HTERT RPE-1 (cell line): ENCODE data around the gene EFNB2.

Experiments
- in situ Hi-C: fragments of 300-500 bp; cut with MboI; formaldehyde crosslinking; loops from 4 replicates; pipeline ENCODE4 v1.14.3; 2020; ENCODE audit warnings: low sequenced_read_pairs

EFNB2 gene

GRCh38 chr13:106455777-106456176 lies 79.7 kb downstream of the EFNB2 start:
- in situ Hi-C loops = no loop called here

GRCh38 chr13:106455190-106455589 lies 80.3 kb downstream of the EFNB2 start:
- in situ Hi-C loops = no loop called here

GRCh38 chr13:106453101-106453500 lies 82.4 kb downstream of the EFNB2 start:
- in situ Hi-C loops = no loop called here

GRCh38 chr13:106450991-106451390 lies 84.5 kb downstream of the EFNB2 start:
- in situ Hi-C loops = no loop called here

GRCh38 chr13:106449096-106449495 lies 86.4 kb downstream of the EFNB2 start:
- in situ Hi-C loops = no loop called here

- in situ Hi-C loops = no loop called here
Measured at GRCh38 chr13:106445996-106446395, 89.5 kb downstream of the EFNB2 start.

- in situ Hi-C loops = no loop called here
Measured at GRCh38 chr13:106443607-106444322, 91.7 kb downstream of the EFNB2 start.

GRCh38 chr13:106440866-106441265 lies 94.6 kb downstream of the EFNB2 start:
- in situ Hi-C loops = no loop called here
